PC-3 (cell line): Measurements from ENCODE around the gene IFNA2.

Source experiments
- EZH2 ChIP-seq: fragments of 300-600 bp; sonication (generic); IDR thresholded peaks from one replicate; pipeline ENCODE4 v1.6.1; 2017; ENCODE audit warnings: antibody characterized with exemption, mild to moderate bottlenecking, low read length; ENCODE audit not compliant: unreplicated experiment
- EZH2phosphoT487 ChIP-seq: fragments of 300-600 bp; sonication (generic); IDR thresholded peaks from 2 replicates; pipeline ENCODE4 v1.6.1; 2018; ENCODE audit warnings: mild to moderate bottlenecking, antibody characterized with exemption, low read length, borderline replicate concordance
- TF ChIP-seq, protein P1 (sequence below): fragments of 300-600 bp; sonication (generic); conservative IDR thresholded peaks from 2 replicates; pipeline ENCODE4 v1.5.1; 2017; ENCODE audit warnings: antibody characterized with exemption, low read depth, mild to moderate bottlenecking, low read length

DNA sequence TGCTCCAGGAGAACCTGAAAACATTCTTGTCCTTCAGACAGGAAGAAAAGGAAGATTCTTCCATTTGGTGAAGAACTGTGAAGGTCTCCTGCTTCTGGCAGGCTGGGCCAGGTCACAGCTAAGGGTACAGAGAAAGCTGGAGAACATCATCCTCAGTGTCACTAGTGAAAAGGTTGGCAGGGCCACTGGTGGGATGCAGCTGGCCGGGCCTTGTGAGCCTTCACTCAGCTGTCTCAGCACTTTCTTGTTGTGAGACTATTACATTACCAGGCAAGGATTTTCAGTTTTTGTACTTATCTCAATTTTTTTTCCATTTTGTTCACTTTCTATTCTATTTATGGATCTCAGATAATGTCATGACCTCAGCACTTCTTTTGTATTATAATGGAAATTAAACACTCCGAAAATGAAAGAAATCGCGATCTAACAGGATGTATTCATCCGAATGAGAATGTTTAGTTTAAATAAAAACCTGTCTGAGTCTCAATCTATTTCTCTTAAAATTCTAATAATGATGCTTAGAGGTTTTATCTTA is 13.8 kb upstream of the IFNA2 start:
- TF ChIP-seq, protein P1, sequence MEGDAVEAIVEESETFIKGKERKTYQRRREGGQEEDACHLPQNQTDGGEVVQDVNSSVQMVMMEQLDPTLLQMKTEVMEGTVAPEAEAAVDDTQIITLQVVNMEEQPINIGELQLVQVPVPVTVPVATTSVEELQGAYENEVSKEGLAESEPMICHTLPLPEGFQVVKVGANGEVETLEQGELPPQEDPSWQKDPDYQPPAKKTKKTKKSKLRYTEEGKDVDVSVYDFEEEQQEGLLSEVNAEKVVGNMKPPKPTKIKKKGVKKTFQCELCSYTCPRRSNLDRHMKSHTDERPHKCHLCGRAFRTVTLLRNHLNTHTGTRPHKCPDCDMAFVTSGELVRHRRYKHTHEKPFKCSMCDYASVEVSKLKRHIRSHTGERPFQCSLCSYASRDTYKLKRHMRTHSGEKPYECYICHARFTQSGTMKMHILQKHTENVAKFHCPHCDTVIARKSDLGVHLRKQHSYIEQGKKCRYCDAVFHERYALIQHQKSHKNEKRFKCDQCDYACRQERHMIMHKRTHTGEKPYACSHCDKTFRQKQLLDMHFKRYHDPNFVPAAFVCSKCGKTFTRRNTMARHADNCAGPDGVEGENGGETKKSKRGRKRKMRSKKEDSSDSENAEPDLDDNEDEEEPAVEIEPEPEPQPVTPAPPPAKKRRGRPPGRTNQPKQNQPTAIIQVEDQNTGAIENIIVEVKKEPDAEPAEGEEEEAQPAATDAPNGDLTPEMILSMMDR: no peak
- no peak for TF ChIP-seq EZH2phosphoT487
- TF ChIP-seq EZH2: no peak
